GM12873 (cell line): ENCODE measurements around the gene PHF23.

ENCODE experiments used
- TF ChIP-seq, protein P1 (sequence below): IDR thresholded peaks from 2 replicates; pipeline ENCODE4 v1.5.1; 2012; ENCODE audit warnings: low read depth, mild to moderate bottlenecking, moderate library complexity, low read length, control low read depth; ENCODE audit not compliant: insufficient read depth; ENCODE audit errors: missing control alignments

Gene PHF23

GRCh38 chr17:7239091-7240027 lies at the start of gene PHF23:
Gene PHF23, minus strand, starts transcription at chr17:7239457. Its CDS starts 178 bp downstream, at chr17:7239279.
- TF ChIP-seq, protein P1, sequence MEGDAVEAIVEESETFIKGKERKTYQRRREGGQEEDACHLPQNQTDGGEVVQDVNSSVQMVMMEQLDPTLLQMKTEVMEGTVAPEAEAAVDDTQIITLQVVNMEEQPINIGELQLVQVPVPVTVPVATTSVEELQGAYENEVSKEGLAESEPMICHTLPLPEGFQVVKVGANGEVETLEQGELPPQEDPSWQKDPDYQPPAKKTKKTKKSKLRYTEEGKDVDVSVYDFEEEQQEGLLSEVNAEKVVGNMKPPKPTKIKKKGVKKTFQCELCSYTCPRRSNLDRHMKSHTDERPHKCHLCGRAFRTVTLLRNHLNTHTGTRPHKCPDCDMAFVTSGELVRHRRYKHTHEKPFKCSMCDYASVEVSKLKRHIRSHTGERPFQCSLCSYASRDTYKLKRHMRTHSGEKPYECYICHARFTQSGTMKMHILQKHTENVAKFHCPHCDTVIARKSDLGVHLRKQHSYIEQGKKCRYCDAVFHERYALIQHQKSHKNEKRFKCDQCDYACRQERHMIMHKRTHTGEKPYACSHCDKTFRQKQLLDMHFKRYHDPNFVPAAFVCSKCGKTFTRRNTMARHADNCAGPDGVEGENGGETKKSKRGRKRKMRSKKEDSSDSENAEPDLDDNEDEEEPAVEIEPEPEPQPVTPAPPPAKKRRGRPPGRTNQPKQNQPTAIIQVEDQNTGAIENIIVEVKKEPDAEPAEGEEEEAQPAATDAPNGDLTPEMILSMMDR = no peak

- TF ChIP-seq, protein P1 = no peak
These were observed 46.4 kb upstream of the PHF23 start for GRCh38 chr17:7285679-7286078.

- TF ChIP-seq, protein P1 = no peak
These were observed 45.7 kb upstream of the PHF23 start for GRCh38 chr17:7284911-7285310.

DNA sequence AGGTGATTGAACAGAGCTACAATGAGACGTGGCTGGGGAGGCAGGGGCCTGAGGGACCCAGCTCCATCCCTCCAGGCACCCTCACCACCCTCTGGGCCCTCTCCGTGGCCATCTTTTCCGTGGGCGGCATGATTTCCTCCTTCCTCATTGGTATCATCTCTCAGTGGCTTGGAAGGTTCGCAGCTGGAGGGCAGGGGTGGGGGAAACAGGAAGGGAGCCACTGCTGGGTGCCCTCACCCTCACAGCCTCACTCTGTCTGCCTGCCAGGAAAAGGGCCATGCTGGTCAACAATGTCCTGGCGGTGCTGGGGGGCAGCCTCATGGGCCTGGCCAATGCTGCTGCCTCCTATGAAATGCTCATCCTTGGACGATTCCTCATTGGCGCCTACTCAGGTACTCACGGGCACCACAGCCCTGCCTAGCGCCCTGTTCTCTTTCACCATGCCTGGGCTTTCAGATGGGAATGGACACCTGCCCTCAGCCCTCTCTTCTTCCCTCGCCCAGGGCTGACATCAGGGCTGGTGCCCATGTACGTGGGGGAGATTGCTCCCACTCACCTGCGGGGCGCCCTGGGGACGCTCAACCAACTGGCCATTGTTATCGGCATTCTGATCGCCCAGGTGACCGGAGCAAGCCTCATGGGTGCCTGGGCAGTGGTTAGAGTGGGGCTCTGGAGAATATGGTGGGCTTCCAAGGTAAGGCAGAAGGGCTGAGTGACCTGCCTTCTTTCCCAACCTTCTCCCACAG lies 44.4 kb upstream of the PHF23 start:
- TF ChIP-seq, protein P1 = no peak

DNA sequence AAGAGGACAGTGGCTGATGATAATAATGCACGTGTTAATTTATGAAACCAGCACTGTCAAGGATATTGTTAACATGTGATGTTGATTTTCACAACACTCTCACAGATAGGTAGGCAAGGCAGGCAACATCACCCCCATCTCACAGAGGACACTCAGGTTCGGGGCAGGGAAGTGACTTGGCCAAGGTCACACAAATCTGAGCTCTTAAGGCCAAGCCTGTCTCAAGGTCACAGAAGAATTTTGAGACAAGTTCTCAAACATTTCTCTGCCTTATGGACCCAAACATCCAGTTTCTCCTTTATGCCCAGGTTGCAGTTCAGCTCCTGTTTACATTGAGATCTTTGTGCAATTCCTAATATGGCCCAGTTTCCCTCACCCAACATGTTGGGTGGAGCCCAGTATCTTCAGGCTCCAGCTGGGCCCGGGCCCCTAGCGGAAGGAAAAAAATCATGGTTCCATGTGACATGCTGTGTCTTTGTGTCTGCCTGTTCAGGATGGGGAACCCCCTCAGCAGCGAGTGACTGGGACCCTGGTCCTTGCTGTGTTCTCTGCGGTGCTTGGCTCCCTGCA lies 43.6 kb upstream of the PHF23 start:
- TF ChIP-seq, protein P1 = peak; percentile 30

DNA sequence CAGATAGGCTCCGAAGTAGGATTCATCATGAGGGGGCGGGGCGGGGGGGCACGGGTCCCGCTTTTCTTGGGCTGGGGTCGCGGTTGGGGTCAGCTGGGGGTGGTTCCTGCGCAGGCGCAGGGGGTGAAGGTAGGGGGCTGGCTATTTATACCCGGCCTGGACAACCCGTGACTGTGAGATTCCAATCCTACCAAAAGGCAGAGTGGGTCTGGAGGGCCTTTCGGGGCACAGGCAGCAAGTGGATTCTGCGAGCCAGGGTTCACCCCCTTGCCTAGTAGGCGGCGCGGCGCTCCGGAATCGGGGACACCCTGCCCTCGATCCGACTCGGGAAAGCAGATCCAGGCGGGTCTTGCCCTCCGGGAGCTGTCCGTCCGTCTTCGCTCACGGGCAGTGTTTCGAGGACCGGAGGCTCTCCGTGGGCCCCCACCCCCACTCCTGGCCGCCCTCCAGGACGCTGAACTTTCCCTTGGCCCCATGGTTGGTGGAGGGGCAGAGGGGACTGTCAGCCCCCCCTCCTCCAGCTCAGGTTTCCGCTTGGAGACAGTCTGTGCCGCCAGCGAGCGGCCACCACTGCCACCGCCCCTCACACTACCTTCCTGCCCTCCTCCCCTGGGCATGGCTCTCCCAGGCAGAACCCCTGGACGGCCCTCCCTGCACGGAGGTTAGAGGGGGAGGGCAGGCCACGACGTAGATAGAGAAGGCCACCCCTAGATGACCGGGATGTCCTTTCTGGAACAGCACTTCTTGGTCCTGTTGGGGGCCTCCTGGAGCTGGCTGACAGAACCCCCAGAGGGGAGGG lies 42.9 kb upstream of the PHF23 start:
- TF ChIP-seq, protein P1 = no peak
